ENCODE measurements around the gene DSCAM.

DNA sequence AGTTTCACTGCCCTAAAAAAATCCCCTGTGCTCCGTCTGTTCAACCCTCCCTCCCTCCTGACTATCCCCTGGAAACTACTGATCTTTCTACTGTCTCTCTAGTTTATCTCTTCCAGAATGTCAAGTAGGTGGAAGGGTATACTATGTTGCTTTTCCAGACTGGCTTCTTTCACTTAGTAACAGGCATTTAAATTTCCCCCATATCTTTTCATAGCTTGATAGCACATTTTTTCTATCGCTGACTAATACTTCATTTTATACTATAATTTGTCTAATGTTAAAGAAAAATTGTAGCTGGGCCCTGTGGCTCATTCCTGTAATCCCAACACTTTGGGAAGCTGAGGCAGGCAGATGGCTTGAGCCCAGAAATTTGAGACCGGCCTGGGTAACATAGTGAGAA is 142.8 kb downstream of the DSCAM start:
- TF ChIP-seq CTCF (IDR thresholded peaks at IDR 0.05): no peak
- no peak for TF ChIP-seq EZH2phosphoT487 (IDR thresholded peaks at IDR 0.05)
- TF ChIP-seq EZH2 (IDR thresholded peaks at IDR 0.05): no peak
